ENCODE results near the gene QRICH2.

Gene QRICH2

GRCh38 chr17:76240461-76241203, 67.4 kb downstream of the QRICH2 start, which contains the start of gene RNF157:
RNF157 (minus strand) TSS chr17:76240493; CDS start chr17:76240240, 253 bp downstream.
- TF ChIP-seq EZH2phosphoT487 (IDR thresholded peaks at IDR 0.05; ENCODE audit: low read length) = no peak
- TF ChIP-seq EZH2 (optimal IDR thresholded peaks at IDR 0.05; ENCODE audit: low read depth, low read length) = no peak
- no peak for TF ChIP-seq CTCF (IDR thresholded peaks at IDR 0.05; ENCODE audit: low read length)
- Histone ChIP-seq H4K20me1 (ENCODE audit: insufficient read depth, low read length) (no peaks in the 10 kb centered on the region), H2AFZ (ENCODE audit: low read length) (peak within 1 kb of the TSS; percentile 84), H3K79me2 (ENCODE audit: low read length) (no peaks in the 10 kb centered on the region), H3K27ac (ENCODE audit: low read length) (no peak within 1 kb of the TSS), H3K9ac (ENCODE audit: low read length) (peak within 1 kb of the TSS; percentile 41; the same call in 1 of the 2 replicates), H3K27me3 (replicated peaks; ENCODE audit: insufficient read depth, low read length) (0 out of 2 replicates have a peak, but pooled peaks cover 4% of the 10 kb centered on the region), H3K4me1 (ENCODE audit: low read length) (peaks cover 7% of the 10 kb centered on the region), H3K4me2 (ENCODE audit: low read depth, low read length) (peak within 1 kb of the TSS; percentile 99), H3K36me3 (replicated peaks; ENCODE audit: insufficient read depth, low read length) (no peaks in the 10 kb centered on the region), H3K9me2 (replicated peaks; ENCODE audit: insufficient read depth, low read length) (no peaks in the 10 kb centered on the region), H3F3A (ENCODE audit: insufficient read depth, low read length) (peaks cover 4% of the 10 kb centered on the region), H3K4me3 (ENCODE audit: low read length) (peak within 1 kb of the TSS; percentile 73), H3K9me3 (replicated peaks; ENCODE audit: insufficient read depth, low read length) (no peaks in the 10 kb centered on the region)
- DNase-seq = peak; percentile 60

DNA sequence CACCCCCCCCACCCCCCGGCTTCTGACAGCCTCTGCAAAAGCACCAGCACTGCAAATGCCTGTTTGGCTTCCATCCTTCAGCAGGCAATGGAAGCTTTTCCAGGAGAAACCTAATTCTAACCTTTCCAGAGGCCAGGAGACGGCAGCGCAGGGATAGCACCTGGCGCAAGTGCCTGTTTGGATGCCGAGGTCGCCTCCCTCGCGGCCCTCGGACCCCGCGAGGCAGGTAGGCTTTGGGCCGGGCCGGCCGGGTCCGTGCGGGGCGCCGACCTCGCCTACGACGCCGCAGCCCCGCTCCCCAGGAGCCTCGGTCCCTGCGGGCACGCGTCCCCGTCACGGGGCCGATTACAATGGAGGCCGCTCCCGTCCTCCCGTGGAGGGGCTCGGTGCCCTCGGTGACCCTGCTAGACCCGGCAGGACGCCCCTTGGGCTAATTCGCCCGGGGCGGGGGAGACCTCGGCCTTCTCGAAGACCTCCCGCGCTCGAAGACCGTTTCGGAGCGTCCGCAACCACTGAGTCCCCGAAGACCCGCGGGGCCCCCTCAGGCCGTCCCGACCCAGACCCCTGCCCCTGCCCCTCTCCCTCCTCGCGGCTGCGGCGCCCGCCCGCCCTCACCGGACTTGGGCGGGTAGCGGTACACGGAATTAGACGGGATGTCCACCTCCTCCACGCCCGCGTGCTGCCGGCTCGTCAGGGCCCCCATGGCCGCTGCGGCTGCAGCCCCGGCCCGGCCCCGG, 68.4 kb downstream of the QRICH2 start:
- Histone ChIP-seq H3K27ac (ENCODE audit: low read length) (no peak overlapping the region), H3K9me2 (replicated peaks; ENCODE audit: insufficient read depth, low read length) (no peaks in the 10 kb centered on the region), H3K27me3 (replicated peaks; ENCODE audit: insufficient read depth, low read length) (0 out of 2 replicates have a peak, but pooled peaks cover 4% of the 10 kb centered on the region), H3K4me1 (ENCODE audit: low read length) (peaks cover 4% of the 10 kb centered on the region; the same call in 1 of the 2 replicates), H3K36me3 (replicated peaks; ENCODE audit: insufficient read depth, low read length) (no peaks in the 10 kb centered on the region), H4K20me1 (ENCODE audit: insufficient read depth, low read length) (no peaks in the 10 kb centered on the region), H3K9ac (ENCODE audit: low read length) (no peak overlapping the region), H3K4me2 (ENCODE audit: low read depth, low read length) (peak overlapping the region; percentile 47; the same call in 1 of the 2 replicates), H2AFZ (ENCODE audit: low read length) (no peak overlapping the region), H3K4me3 (ENCODE audit: low read length) (no peak overlapping the region), H3F3A (ENCODE audit: insufficient read depth, low read length) (no peaks in the 10 kb centered on the region), H3K79me2 (ENCODE audit: low read length) (no peaks in the 10 kb centered on the region), H3K9me3 (replicated peaks; ENCODE audit: insufficient read depth, low read length) (no peaks in the 10 kb centered on the region)
- TF ChIP-seq EZH2phosphoT487 (IDR thresholded peaks at IDR 0.05; ENCODE audit: low read length) (no peak), EZH2 (optimal IDR thresholded peaks at IDR 0.05; ENCODE audit: low read depth, low read length) (no peak), CTCF (IDR thresholded peaks at IDR 0.05; ENCODE audit: low read length) (no peak)
- DNase-seq = no peak

DNA sequence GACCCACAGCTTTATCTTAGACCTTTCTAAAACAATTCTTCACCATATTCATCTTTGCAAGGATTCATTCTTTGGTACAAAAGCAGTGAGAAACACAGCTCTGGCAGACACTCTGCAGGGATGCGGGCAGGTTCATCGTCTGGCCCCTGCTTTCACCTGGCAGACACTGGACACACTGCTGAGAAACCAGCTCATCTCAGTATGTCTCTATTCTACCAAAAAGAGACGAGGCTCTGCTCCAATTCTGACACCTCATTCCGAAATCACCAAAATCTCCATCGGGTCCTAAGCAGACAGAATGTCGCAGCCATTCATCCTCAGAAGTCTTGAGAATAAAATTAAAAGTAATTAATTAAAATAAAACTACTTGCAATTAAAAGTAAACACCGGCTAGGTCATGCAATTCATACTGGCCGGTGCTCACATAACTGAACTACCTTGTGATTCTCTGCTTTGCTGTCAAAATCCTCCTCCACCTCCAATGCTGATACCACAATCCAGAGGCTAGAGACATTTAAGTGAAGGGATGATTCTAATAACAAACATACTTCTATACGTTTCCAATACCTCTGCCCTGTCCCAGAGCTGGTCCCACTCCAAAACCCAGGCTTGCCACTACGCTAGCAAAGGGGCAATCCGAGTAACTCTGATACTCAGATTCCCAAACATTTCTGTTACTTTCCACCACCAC, 69.1 kb downstream of the QRICH2 start:
- H4K20me1 ChIP-seq (ENCODE audit: insufficient read depth, low read length) = no peaks in the 10 kb centered on the region
- H3K27ac ChIP-seq (ENCODE audit: low read length) = no peak overlapping the region
- no peaks in the 10 kb centered on the region for H3K9me2 ChIP-seq (replicated peaks; ENCODE audit: insufficient read depth, low read length)
- 0 out of 2 replicates have a peak, but pooled peaks cover 4% of the 10 kb centered on the region for H3K27me3 ChIP-seq (replicated peaks; ENCODE audit: insufficient read depth, low read length)
- H3K9ac ChIP-seq (ENCODE audit: low read length) = no peak overlapping the region
- no peaks in the 10 kb centered on the region for H3K9me3 ChIP-seq (replicated peaks; ENCODE audit: insufficient read depth, low read length)
- H3K79me2 ChIP-seq (ENCODE audit: low read length) = no peaks in the 10 kb centered on the region
- no peak overlapping the region for H2AFZ ChIP-seq (ENCODE audit: low read length)
- H3K4me2 ChIP-seq (ENCODE audit: low read depth, low read length) = no peak overlapping the region
- no peaks in the 10 kb centered on the region for H3K36me3 ChIP-seq (replicated peaks; ENCODE audit: insufficient read depth, low read length)
- no peaks in the 10 kb centered on the region for H3F3A ChIP-seq (ENCODE audit: insufficient read depth, low read length)
- H3K4me3 ChIP-seq (ENCODE audit: low read length) = no peak overlapping the region
- TF ChIP-seq EZH2phosphoT487 (IDR thresholded peaks at IDR 0.05; ENCODE audit: low read length) = no peak
- no peak for TF ChIP-seq CTCF (IDR thresholded peaks at IDR 0.05; ENCODE audit: low read length)
- no peak for TF ChIP-seq EZH2 (optimal IDR thresholded peaks at IDR 0.05; ENCODE audit: low read depth, low read length)
- peaks cover 4% of the 10 kb centered on the region; the same call in 1 of the 2 replicates for H3K4me1 ChIP-seq (ENCODE audit: low read length)
- DNase-seq = no peak

All from MM.1S (cell line).